ENCODE data around the gene RRP1.

RRP1 gene

DNA sequence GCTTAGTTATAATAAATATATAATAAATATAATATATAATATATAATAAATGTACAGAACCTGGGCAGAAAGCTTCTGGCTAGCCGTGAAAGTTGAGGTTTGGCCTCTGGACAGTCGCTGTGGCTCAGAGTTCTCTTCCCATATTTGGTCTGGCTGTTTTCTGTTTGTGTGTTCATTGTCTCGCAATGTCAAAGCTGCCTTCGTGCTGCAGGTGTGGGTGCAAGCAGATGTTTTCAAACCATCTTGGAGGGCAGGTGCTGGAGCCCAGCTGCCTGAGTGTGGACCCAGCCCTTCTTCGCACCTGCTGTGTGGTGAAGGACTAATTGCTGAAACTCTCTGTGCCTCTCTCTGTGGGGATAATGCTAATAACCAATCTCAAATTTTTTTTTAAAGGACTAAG, 9.7 kb upstream of the RRP1 start:
- Histone ChIP-seq H3K9me3 (ENCODE audit: control insufficient read depth, low read length) (no peaks in the 10 kb centered on the region), H3K4me3 (ENCODE audit: extremely low read depth, insufficient read depth, low read length, poor library complexity, severe bottlenecking) (no peak overlapping the region), H3K27ac (ENCODE audit: low read depth, low read length, severe bottlenecking) (no peak overlapping the region), H3K4me1 (ENCODE audit: control insufficient read depth, insufficient read depth, low read length, poor library complexity, severe bottlenecking) (peaks cover 4% of the 10 kb centered on the region), H3K36me3 (ENCODE audit: control insufficient read depth, insufficient read depth, low read length) (peaks cover under 1% of the 10 kb centered on the region)
- WGBS, 2 experiments (ENCODE audit: insufficient coverage in 2 of 2) = 90 to 100% methylated on average over 4 to 5 of the region's 5 CpGs

DNA sequence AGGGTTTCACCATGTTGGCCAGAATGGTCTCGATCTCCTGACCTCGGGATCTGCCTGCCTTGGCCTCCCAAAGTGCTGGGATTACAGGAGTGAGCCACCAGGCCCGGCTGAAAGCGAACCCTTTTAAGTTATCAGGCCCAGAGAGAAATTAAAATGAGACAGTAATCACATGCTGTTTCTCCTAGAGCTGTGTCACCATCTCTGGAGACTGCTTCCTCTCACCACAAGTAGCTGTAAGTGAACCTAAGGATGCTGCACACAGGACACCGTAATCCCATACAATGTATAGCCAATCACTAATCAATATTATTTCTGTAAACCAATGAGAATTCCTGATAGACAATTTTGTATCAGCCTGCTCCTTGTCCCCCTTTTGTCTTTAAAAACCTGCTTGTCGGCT, 7.5 kb upstream of the RRP1 start:
- no peaks in the 10 kb centered on the region for H3K4me1 ChIP-seq (ENCODE audit: control insufficient read depth, insufficient read depth, low read length, poor library complexity, severe bottlenecking)
- no peak overlapping the region for H3K27ac ChIP-seq (ENCODE audit: low read depth, low read length, severe bottlenecking)
- no peaks in the 10 kb centered on the region for H3K9me3 ChIP-seq (ENCODE audit: control insufficient read depth, low read length)
- WGBS, 2 experiments (ENCODE audit: insufficient coverage in 2 of 2) = 68 to 98% methylated on average over 4 to 6 of the region's 6 CpGs
- H3K4me3 ChIP-seq (ENCODE audit: extremely low read depth, insufficient read depth, low read length, poor library complexity, severe bottlenecking) = no peak overlapping the region
- H3K36me3 ChIP-seq (ENCODE audit: control insufficient read depth, insufficient read depth, low read length) = no peaks in the 10 kb centered on the region

DNA sequence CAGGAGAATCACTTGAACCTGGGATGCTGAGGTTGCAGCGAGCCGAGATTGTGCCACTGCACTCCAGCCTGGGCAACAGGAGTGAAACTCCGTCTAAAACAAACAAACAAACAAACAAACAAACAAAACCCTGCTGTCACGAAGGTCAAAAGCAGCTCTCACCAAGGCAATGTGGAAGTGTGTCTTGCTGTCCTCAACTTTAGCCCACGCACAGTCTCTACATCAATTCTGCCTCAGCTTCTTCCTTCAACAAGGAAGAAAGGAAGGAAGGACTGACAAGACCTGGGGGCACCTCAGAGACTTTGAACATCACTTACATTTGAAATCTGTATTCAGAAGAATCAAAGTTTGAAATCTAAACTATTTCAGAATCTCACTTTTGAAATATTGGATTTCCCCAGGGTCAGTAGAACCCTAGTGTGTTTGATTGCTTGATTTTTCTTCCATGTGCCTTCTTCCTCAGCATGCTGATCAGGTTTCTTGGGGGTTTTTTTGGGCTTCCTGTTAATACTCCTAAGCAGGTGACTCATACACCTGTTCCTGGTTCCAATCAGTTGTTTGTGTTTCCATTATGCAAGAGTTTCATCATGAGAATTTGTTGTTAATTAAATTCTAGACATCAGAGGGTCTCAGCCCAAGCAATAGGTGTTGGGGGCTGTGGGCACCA, 6.8 kb upstream of the RRP1 start:
- WGBS, 2 experiments (ENCODE audit: insufficient coverage in 2 of 2) = 100% methylated on average over 1 of the region's 5 CpGs; no CpG with 5 or more reads in 1 of the 2 experiments
- H3K36me3 ChIP-seq (ENCODE audit: control insufficient read depth, insufficient read depth, low read length) = no peaks in the 10 kb centered on the region
- H3K27ac ChIP-seq (ENCODE audit: low read depth, low read length, severe bottlenecking) = no peak overlapping the region
- no peaks in the 10 kb centered on the region for H3K9me3 ChIP-seq (ENCODE audit: control insufficient read depth, low read length)
- H3K4me3 ChIP-seq (ENCODE audit: extremely low read depth, insufficient read depth, low read length, poor library complexity, severe bottlenecking) = no peak overlapping the region
- H3K4me1 ChIP-seq (ENCODE audit: control insufficient read depth, insufficient read depth, low read length, poor library complexity, severe bottlenecking) = no peaks in the 10 kb centered on the region

DNA sequence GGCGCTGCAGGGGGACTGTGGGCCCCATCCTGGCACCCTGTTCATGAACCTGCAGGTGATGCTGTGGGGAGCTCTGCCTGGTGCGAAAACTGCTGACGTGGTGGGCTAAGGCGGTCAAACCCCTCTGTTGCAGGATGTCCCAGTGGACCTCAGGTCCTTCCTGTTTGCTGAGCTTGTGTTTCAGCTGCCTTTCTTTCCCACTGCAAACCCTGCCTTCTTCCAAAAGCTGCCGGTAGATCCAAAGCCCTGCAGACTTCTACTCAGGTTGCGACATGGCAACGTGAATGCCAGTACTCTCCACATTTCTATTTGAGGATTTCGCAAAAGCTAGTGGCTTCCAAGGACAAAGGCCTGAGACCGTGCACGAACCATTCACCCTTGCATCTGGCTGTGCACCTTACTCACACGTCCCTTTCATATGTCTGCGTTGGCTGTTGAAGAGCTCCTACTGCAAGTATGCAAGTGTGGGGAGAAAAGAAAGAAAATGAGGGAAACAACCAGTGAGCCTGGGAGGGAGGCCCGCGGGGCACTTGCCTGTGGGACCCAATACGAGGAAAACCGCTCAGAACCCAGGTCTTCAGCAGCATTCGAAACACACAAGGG, 6.2 kb upstream of the RRP1 start:
- Histone ChIP-seq H3K9me3 (ENCODE audit: control insufficient read depth, low read length) (no peaks in the 10 kb centered on the region), H3K27ac (ENCODE audit: low read depth, low read length, severe bottlenecking) (no peak overlapping the region), H3K4me1 (ENCODE audit: control insufficient read depth, insufficient read depth, low read length, poor library complexity, severe bottlenecking) (no peaks in the 10 kb centered on the region), H3K36me3 (ENCODE audit: control insufficient read depth, insufficient read depth, low read length) (no peaks in the 10 kb centered on the region), H3K4me3 (ENCODE audit: extremely low read depth, insufficient read depth, low read length, poor library complexity, severe bottlenecking) (no peak overlapping the region)
- WGBS, 2 experiments (ENCODE audit: insufficient coverage in 2 of 2) = 90 to 94% methylated on average over 15 to 17 of the region's 17 CpGs

DNA sequence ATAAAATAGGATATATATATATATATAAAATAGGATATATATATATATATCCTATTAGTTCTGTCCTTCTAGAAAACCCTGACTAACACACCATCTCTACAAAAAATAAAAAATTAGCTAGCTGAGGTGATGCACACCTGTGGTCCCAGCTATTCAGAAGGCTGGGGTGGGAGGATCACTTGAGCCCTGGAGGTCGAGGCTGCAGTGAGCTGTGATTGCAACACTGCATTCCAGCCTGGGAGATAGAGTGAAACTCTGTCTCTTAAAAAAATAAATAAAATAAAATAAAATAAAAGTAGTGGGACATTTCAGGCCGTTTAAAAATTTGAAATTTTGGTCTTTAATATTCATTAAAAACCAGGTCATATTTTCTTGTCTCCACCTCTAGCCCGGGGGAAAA, 4.2 kb upstream of the RRP1 start:
- no CpG with 5 or more reads among the region's 3 CpGs for WGBS, 2 experiments (ENCODE audit: insufficient coverage in 2 of 2)
- H3K4me1 ChIP-seq (ENCODE audit: control insufficient read depth, insufficient read depth, low read length, poor library complexity, severe bottlenecking) = no peaks in the 10 kb centered on the region
- no peaks in the 10 kb centered on the region for H3K36me3 ChIP-seq (ENCODE audit: control insufficient read depth, insufficient read depth, low read length)
- no peak overlapping the region for H3K4me3 ChIP-seq (ENCODE audit: extremely low read depth, insufficient read depth, low read length, poor library complexity, severe bottlenecking)
- no peaks in the 10 kb centered on the region for H3K9me3 ChIP-seq (ENCODE audit: control insufficient read depth, low read length)
- H3K27ac ChIP-seq (ENCODE audit: low read depth, low read length, severe bottlenecking) = no peak overlapping the region

DNA sequence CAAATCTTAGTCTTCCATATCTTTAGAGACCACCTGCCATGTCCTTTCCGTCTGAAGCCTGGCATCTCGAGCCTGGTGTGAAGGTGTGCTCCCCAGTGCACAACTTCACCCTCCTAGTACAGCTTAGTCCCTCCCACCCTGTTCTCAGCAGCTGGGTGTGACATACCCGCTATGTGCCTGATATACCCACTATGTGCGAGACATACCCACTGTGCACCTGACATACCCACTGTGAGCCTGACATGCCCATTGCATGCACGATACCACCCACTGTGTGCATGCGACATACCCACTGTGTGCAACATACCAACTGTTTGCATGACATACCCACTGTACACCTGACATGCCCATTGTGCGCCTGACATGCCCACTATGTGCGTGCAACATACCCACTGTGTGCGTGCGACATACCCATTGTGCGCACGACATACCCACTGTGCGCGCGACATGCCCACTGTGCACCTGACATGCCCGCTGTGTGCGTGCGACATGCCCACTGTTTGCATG, 3.0 kb upstream of the RRP1 start:
- H3K36me3 ChIP-seq (ENCODE audit: control insufficient read depth, insufficient read depth, low read length) = peaks cover 6% of the 10 kb centered on the region

DNA sequence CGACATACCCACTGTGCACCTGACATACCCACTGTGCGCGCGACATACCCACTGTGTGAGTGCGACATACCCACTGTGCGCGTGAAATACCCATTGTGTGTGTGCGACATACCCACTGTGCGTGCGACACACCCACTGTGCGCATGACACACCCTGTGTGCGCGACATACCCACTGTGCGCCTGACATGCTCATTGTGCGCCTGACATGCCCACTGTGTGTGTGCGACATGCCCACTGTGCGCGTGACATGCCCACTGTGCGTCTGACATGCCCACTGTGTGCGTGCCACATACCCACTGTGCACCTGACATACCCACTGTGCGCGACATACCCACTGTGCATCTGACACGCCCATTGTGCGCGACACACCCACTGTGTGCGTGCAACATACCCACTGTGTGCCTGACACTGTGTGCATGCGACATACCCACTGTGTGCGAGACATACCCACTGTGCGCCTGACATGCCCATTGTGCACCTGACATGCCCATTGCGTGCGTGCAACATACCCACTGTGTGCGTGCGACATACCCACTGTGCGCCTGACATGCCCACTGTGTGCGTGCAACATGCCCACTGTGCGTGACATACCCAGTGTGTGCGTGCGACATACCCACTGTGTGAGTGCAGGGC, 2.5 kb upstream of the RRP1 start:
- H3K27ac ChIP-seq (ENCODE audit: low read depth, low read length, severe bottlenecking) = no peak overlapping the region
- H3K9me3 ChIP-seq (ENCODE audit: control insufficient read depth, low read length) = no peaks in the 10 kb centered on the region
- H3K4me3 ChIP-seq (ENCODE audit: extremely low read depth, insufficient read depth, low read length, poor library complexity, severe bottlenecking) = no peak overlapping the region
- 96% methylated on average over 37 to 38 of the region's 38 CpGs for WGBS, 2 experiments (ENCODE audit: insufficient coverage in 2 of 2)
- peaks cover 5% of the 10 kb centered on the region for H3K4me1 ChIP-seq (ENCODE audit: control insufficient read depth, insufficient read depth, low read length, poor library complexity, severe bottlenecking)
- peaks cover 11% of the 10 kb centered on the region for H3K36me3 ChIP-seq (ENCODE audit: control insufficient read depth, insufficient read depth, low read length)

More for the DNA sequence above, 3.0 kb upstream of the RRP1 start:
- H3K4me1 ChIP-seq (ENCODE audit: control insufficient read depth, insufficient read depth, low read length, poor library complexity, severe bottlenecking) = peaks cover 5% of the 10 kb centered on the region
- 91 to 94% methylated on average over 18 of the region's 18 CpGs for WGBS, 2 experiments (ENCODE audit: insufficient coverage in 2 of 2)
- H3K4me3 ChIP-seq (ENCODE audit: extremely low read depth, insufficient read depth, low read length, poor library complexity, severe bottlenecking) = no peak overlapping the region
- H3K27ac ChIP-seq (ENCODE audit: low read depth, low read length, severe bottlenecking) = no peak overlapping the region
- no peaks in the 10 kb centered on the region for H3K9me3 ChIP-seq (ENCODE audit: control insufficient read depth, low read length)

DNA sequence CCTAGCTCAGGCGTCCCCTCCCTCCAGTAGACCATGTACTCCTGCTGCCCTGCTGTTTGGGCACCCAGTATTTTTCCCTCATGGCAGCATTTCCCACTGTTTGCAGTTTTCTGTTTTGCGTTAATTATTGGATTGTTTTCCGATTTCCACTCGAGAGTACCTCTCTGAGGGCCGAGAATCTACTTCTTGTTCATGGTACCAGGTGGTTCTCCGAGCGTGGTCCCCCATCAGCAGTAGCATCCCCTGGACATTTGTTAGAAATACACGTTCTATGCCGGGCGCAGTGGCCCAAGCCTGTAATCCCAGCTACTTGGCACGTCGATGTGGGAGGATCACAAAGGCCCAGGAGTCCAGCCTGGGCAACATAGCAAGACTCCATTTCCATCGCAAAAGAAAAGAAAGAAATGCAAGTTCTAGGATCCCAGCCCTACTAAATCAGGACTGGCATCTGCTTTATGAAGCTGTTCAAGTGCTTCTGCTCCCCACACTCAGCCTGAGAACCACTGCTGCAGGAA, 690 bp downstream of the RRP1 start:
- Histone ChIP-seq H3K4me1 (ENCODE audit: control insufficient read depth, insufficient read depth, low read length, poor library complexity, severe bottlenecking) (peaks cover 5% of the 10 kb centered on the region), H3K4me3 (ENCODE audit: extremely low read depth, insufficient read depth, low read length, poor library complexity, severe bottlenecking) (peak overlapping the region; percentile 93), H3K9me3 (ENCODE audit: control insufficient read depth, low read length) (no peaks in the 10 kb centered on the region), H3K36me3 (ENCODE audit: control insufficient read depth, insufficient read depth, low read length) (peaks cover 43% of the 10 kb centered on the region), H3K27ac (ENCODE audit: low read depth, low read length, severe bottlenecking) (peak overlapping the region; percentile 77)
- WGBS, 2 experiments (ENCODE audit: insufficient coverage in 2 of 2) = 20 to 22% methylated on average over 12 to 13 of the region's 13 CpGs

DNA sequence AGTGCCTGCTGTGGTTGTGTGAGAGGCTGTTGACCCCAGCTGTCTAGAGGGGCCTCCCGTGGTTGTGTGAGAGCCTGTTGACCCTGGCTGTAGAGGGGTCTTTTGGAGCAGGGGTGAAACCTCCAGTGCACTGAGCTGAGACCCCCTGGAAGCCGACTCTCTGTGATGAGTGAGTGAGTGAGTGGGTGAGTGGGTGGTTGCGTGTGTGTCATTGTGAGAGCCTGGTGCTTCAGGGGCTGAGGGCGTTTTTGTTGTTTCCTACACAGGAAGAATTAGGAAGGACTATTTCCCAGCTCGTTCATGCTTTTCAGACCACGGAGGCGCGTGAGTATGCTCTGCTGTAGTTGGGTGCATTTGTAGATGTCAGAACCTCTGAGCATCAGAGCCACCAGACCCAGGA, 3.0 kb downstream of the RRP1 start:
- H3K9me3 ChIP-seq (ENCODE audit: control insufficient read depth, low read length) = no peaks in the 10 kb centered on the region
- H3K36me3 ChIP-seq (ENCODE audit: control insufficient read depth, insufficient read depth, low read length) = peaks cover 65% of the 10 kb centered on the region
- no peak overlapping the region for H3K4me3 ChIP-seq (ENCODE audit: extremely low read depth, insufficient read depth, low read length, poor library complexity, severe bottlenecking)
- 95 to 99% methylated on average over 8 of the region's 8 CpGs for WGBS, 2 experiments (ENCODE audit: insufficient coverage in 2 of 2)
- no peak overlapping the region for H3K27ac ChIP-seq (ENCODE audit: low read depth, low read length, severe bottlenecking)
- H3K4me1 ChIP-seq (ENCODE audit: control insufficient read depth, insufficient read depth, low read length, poor library complexity, severe bottlenecking) = peaks cover 5% of the 10 kb centered on the region

DNA sequence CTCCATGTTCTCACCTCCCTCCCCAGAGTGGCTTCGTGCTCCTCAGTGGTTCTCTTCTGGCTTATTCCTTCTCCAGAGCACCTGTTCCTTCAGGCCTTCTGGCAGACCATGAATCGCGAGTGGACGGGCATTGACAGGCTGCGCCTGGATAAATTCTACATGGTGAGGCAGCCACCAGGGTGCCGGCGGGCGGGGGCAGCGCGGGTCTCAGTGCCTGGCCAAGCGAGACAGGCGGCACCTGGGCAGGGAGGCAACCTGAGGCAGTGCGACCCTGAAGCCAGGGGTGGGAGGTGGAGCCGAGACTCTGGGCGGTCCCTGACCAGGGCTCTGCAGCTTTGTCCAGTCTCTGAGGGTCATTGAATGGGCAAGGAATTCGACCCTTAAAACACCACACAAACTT, 3.9 kb downstream of the RRP1 start:
- no peak overlapping the region for H3K27ac ChIP-seq (ENCODE audit: low read depth, low read length, severe bottlenecking)
- H3K4me1 ChIP-seq (ENCODE audit: control insufficient read depth, insufficient read depth, low read length, poor library complexity, severe bottlenecking) = peaks cover 5% of the 10 kb centered on the region
- WGBS, 2 experiments (ENCODE audit: insufficient coverage in 2 of 2) = 97 to 99% methylated on average over 12 to 16 of the region's 16 CpGs
- H3K4me3 ChIP-seq (ENCODE audit: extremely low read depth, insufficient read depth, low read length, poor library complexity, severe bottlenecking) = no peak overlapping the region
- H3K36me3 ChIP-seq (ENCODE audit: control insufficient read depth, insufficient read depth, low read length) = peaks cover 74% of the 10 kb centered on the region
- no peaks in the 10 kb centered on the region for H3K9me3 ChIP-seq (ENCODE audit: control insufficient read depth, low read length)
